ENCODE results near the gene CASTOR2. TPM values are rescaled to one million over a fixed set of nuclear protein-coding genes. Genes with fewer than 3 reads are reported as not detected.
"Not testable (repeated sequence)": the region's sequence is repeated elsewhere in the genome, so short reads cannot be mapped to it uniquely, and the experiment has no call there.

Gene CASTOR2
- total and polyA plus RNA-seq, 7 experiments from 2014 or later, result 0.46 to 5.1 (median 3.3) TPM

DNA sequence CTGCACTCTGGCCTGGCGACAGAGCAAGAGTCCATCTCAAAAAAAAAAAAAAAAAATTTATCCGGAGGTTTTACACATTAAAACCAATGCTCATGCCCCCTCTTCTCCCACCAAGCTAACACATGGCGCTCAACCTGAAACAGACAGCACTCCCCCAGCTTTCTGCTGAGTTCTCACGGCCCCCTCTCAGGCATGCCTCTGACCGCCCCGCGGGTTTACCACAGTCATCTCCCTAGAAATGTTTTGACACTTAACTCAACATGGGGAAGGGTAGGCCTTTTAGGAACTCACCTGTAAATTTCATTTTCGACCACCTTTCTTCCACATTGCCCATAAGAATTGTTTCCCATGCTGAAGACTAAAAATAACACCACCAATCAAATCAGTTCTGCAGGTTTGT lies 99.8 kb downstream of the CASTOR2 start:
- Histone ChIP-seq H3K4me3 (ENCODE audit: low read length) (no peak overlapping the region), H3K9me3 (ENCODE audit: control insufficient read depth in 2 of 3, low read length in 3 of 3) (no peaks in the 10 kb centered on the region), H3K27me3 (ENCODE audit: control insufficient read depth in 2 of 2, insufficient read depth in 2 of 2, low read length in 2 of 2) (no peaks in the 10 kb centered on the region), H3K4me1 (ENCODE audit: control insufficient read depth in 2 of 2, insufficient read depth in 2 of 2, low read length in 2 of 2) (no peaks in the 10 kb centered on the region), H3K27ac (ENCODE audit: low read depth, low read length) (no peak overlapping the region), H3K36me3 (ENCODE audit: control insufficient read depth in 2 of 3, insufficient read depth in 3 of 3, low read length in 3 of 3) (peaks cover 8 to 81% (median 25%) of the 10 kb centered on the region in 3 experiments)
- Mint-ChIP-seq H3K4me1 (peaks cover 0 to 6% (median 0%) of the 10 kb centered on the region in 7 donors), H3K36me3 (peaks cover 5 to 38% (median 18%) of the 10 kb centered on the region in 5 donors), H3K4me3 (no peak overlapping the region), H3K9me3 (no peaks in the 10 kb centered on the region), H3K27me3 (no peaks in the 10 kb centered on the region), H3K27ac (no peak overlapping the region)
- ChIA-PET POLR2A (no interaction called here), CTCF (no interaction called here)
- DNase-seq (no peak), ATAC-seq (no peak)
- intact Hi-C loops (cut with micrococcal nuclease), result no loop called here

DNA sequence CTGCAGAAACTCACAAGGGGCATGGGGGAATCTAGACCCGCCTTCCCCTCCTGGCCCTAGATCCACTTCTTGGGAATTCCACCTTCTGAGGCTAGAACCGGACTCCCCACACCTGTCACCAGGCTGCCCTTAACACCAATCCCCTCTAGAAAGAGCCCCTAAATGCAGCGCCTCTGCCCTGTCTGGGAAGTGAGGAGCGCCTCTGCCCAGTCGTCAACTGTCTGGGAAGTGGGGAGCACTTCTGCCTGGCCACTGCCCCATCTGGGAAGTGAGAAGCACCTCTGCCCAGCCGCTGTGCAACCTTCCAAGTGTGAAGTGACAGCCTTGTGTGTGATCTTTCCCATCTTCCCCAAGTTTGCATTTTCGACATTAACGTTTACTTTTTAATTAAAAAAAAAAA lies 100.3 kb downstream of the CASTOR2 start:
- POLR2A ChIA-PET, result no interaction called here
- intact Hi-C loops (cut with micrococcal nuclease), result no loop called here

DNA sequence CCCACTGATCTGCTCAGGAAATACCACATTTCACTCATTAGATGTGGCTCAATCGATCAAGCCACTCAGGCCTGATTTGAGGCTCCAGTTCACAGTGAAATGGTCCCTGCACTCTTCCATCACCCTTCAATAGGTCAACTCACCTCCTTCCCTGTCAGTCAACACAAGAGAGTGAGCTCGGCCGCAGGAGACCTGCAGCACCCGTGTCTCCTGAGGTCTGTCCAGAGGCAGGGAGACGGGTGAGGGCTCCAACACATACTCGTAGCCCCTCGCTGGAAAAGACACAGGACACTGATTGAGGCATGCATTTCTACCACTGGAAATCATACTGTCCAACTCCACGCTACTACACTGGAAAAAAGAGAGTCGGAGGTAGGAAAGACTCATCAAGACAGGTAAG lies 102.0 kb downstream of the CASTOR2 start:
- ChIA-PET POLR2A (no interaction called here), CTCF (no interaction called here)
- H3K4me1 Mint-ChIP-seq, result peaks cover 0 to 3% (median 1%) of the 10 kb centered on the region in 7 donors
- ATAC-seq (no peak), DNase-seq (no peak)
- H3K4me3 Mint-ChIP-seq, result no peak overlapping the region
- Histone ChIP-seq H3K27ac (ENCODE audit: low read depth, low read length) (no peak overlapping the region), H3K4me1 (ENCODE audit: control insufficient read depth in 2 of 2, insufficient read depth in 2 of 2, low read length in 2 of 2) (no peaks in the 10 kb centered on the region), H3K9me3 (ENCODE audit: control insufficient read depth in 2 of 3, low read length in 3 of 3) (no peaks in the 10 kb centered on the region), H3K36me3 (ENCODE audit: control insufficient read depth in 2 of 3, insufficient read depth in 3 of 3, low read length in 3 of 3) (peaks cover 8 to 76% (median 23%) of the 10 kb centered on the region in 3 experiments), H3K27me3 (ENCODE audit: control insufficient read depth in 2 of 2, insufficient read depth in 2 of 2, low read length in 2 of 2) (no peaks in the 10 kb centered on the region), H3K4me3 (ENCODE audit: low read length) (no peak overlapping the region)
- intact Hi-C loops (cut with micrococcal nuclease), result no loop called here
- H3K9me3 Mint-ChIP-seq, result no peaks in the 10 kb centered on the region
- peaks cover 2 to 40% (median 19%) of the 10 kb centered on the region in 5 donors for H3K36me3 Mint-ChIP-seq
- H3K27me3 Mint-ChIP-seq, result no peaks in the 10 kb centered on the region
- no peak overlapping the region for H3K27ac Mint-ChIP-seq

More for the DNA sequence above, 100.3 kb downstream of the CASTOR2 start:
- H3K4me1 Mint-ChIP-seq, result peaks cover 0 to 6% (median 0%) of the 10 kb centered on the region in 7 donors
- Histone ChIP-seq H3K4me1 (ENCODE audit: control insufficient read depth in 2 of 2, insufficient read depth in 2 of 2, low read length in 2 of 2) (no peaks in the 10 kb centered on the region), H3K27me3 (ENCODE audit: control insufficient read depth in 2 of 2, insufficient read depth in 2 of 2, low read length in 2 of 2) (no peaks in the 10 kb centered on the region), H3K36me3 (ENCODE audit: control insufficient read depth in 2 of 3, insufficient read depth in 3 of 3, low read length in 3 of 3) (peaks cover 8 to 81% (median 28%) of the 10 kb centered on the region in 3 experiments), H3K9me3 (ENCODE audit: control insufficient read depth in 2 of 3, low read length in 3 of 3) (no peaks in the 10 kb centered on the region), H3K4me3 (ENCODE audit: low read length) (no peak overlapping the region), H3K27ac (ENCODE audit: low read depth, low read length) (no peak overlapping the region)
- DNase-seq (no peak), ATAC-seq (no peak)
- no peak overlapping the region for H3K4me3 Mint-ChIP-seq
- peaks cover 5 to 42% (median 20%) of the 10 kb centered on the region in 5 donors for H3K36me3 Mint-ChIP-seq
- CTCF ChIA-PET, result no interaction called here
- no peak overlapping the region for H3K27ac Mint-ChIP-seq
- H3K27me3 Mint-ChIP-seq, result no peaks in the 10 kb centered on the region
- no peaks in the 10 kb centered on the region for H3K9me3 Mint-ChIP-seq

DNA sequence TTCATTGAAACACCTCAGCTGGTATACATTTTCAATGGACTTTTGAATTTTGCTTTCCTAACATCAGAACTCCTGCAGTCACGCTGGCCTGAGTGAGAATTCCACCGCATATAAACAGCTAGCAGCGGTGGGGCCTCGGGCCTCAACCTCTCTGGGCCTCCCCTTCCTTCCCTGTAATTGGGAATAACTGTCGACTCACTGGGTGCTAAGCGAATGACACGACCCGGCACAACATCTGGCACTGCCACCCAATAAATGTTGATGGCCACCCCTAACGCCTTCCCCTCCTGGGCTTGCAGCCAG lies 108.4 kb downstream of the CASTOR2 start:
- H3K4me3 ChIP-seq (ENCODE audit: low read length), result peak overlapping the region; percentile 69
- intact Hi-C loops (cut with micrococcal nuclease), result loop anchor here in 1 of 2 donors (5.0 kb wide), 2 partner anchors 454 to 804 kb away; partner anchors contain the start of gene RHBDD2
- peaks cover 0 to 14% (median 5%) of the 10 kb centered on the region in 5 donors for H3K36me3 Mint-ChIP-seq
- H3K27me3 Mint-ChIP-seq, result no peaks in the 10 kb centered on the region
- H3K27ac Mint-ChIP-seq, result peak overlapping the region; percentile 92 to 98 (median 94)
- DNase-seq (peak in 2 of 9 donors; percentile 5 to 12), ATAC-seq (no peak)
- H3K9me3 ChIP-seq (ENCODE audit: control insufficient read depth in 2 of 3, low read length in 3 of 3), result no peaks in the 10 kb centered on the region
- H3K27ac ChIP-seq (ENCODE audit: low read depth, low read length), result peak overlapping the region; percentile 86
- POLR2A ChIA-PET, result interaction anchor here (0.5 to 1.4 kb wide), 4 partner anchors 11 to 975 kb away, joined by 3 to 4 read pairs (median 3); partner anchors contain the start of genes MDH2, POR and STYXL1
- peaks cover 0 to 23% (median 5%) of the 10 kb centered on the region in 3 experiments for H3K36me3 ChIP-seq (ENCODE audit: control insufficient read depth in 2 of 3, insufficient read depth in 3 of 3, low read length in 3 of 3)
- CTCF ChIA-PET, result interaction anchor here (0.7 to 0.9 kb wide), 2 partner anchors 448 to 688 kb away, joined by 3 to 5 read pairs; no protein-coding TSS in a partner anchor
- H3K4me1 Mint-ChIP-seq, result peaks cover 0 to 15% (median 9%) of the 10 kb centered on the region in 7 donors
- peaks cover 4 to 7% of the 10 kb centered on the region in 2 donors for H3K4me1 ChIP-seq (ENCODE audit: control insufficient read depth in 2 of 2, insufficient read depth in 2 of 2, low read length in 2 of 2)
- no peaks in the 10 kb centered on the region for H3K27me3 ChIP-seq (ENCODE audit: control insufficient read depth in 2 of 2, insufficient read depth in 2 of 2, low read length in 2 of 2)
- H3K9me3 Mint-ChIP-seq, result no peaks in the 10 kb centered on the region
- peak overlapping the region; percentile 89 to 95 (median 92) for H3K4me3 Mint-ChIP-seq

DNA sequence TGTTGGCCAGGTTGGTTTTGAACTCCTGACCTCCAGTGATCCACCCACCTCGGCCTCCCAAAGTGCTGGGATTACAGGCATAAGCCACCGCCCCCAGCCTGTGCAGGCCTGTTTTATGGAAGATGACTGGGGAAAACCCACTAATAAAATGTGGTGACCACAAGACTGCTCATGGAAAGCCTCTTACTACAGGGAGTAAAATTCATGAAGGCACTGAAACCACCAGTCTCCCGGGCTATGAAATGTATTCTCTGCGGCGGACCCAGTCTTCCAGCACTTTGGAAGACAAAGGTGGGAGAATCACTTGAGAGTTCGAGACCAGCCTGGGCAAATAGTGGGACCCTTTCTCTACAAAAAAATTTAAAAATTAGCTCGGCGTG lies 109.7 kb downstream of the CASTOR2 start:
- Histone ChIP-seq H3K4me3 (ENCODE audit: low read length) (peak overlapping the region; percentile 69), H3K36me3 (ENCODE audit: control insufficient read depth in 2 of 3, insufficient read depth in 3 of 3, low read length in 3 of 3) (peaks cover 0 to 16% (median 5%) of the 10 kb centered on the region in 3 experiments), H3K27ac (ENCODE audit: low read depth, low read length) (peak overlapping the region; percentile 86)
- H3K36me3 Mint-ChIP-seq, result peaks cover 0 to 12% (median 5%) of the 10 kb centered on the region in 5 donors
- intact Hi-C loops (cut with micrococcal nuclease), result loop anchor here in 1 of 2 donors (5.0 kb wide), 2 partner anchors 453 to 803 kb away; partner anchors contain the start of gene RHBDD2
- H3K27me3 ChIP-seq (ENCODE audit: control insufficient read depth in 2 of 2, insufficient read depth in 2 of 2, low read length in 2 of 2); CTCF ChIA-PET; H3K9me3 Mint-ChIP-seq; ATAC-seq; H3K9me3 ChIP-seq (ENCODE audit: control insufficient read depth in 2 of 3, low read length in 3 of 3); H3K4me1 ChIP-seq (ENCODE audit: control insufficient read depth in 2 of 2, insufficient read depth in 2 of 2, low read length in 2 of 2); DNase-seq; H3K27me3 Mint-ChIP-seq: not testable (repeated sequence)
- POLR2A ChIA-PET, result interaction anchor here (1.4 kb wide), 1 partner anchor 840 kb away, joined by 4 read pairs; the partner anchor contains the start of gene POR
- peak overlapping the region; percentile 90 to 97 (median 94) for H3K27ac Mint-ChIP-seq
- H3K4me3 Mint-ChIP-seq, result peak overlapping the region; percentile 91 to 99 (median 94)
- peaks cover 0 to 15% (median 9%) of the 10 kb centered on the region in 7 donors for H3K4me1 Mint-ChIP-seq

Other genes with a start within 250 kb of the CASTOR2 start
- 10 to 100 TPM in 2 of 5 experiments, 1 to 10 TPM in 2, under 1 TPM in 1; 0.92 to 70.1 (median 7.7) TPM for gene NCF1, start 190.7 kb upstream of the CASTOR2 start, total RNA-seq
- gene NCF1, start 190.7 kb upstream of the CASTOR2 start, polyA plus RNA-seq, result 1 to 10 TPM; 9.0 to 10.0 TPM
- gene GTF2IRD2, start 113.1 kb upstream of the CASTOR2 start, total RNA-seq, result 10 to 100 TPM; 16.6 to 44.1 (median 23.1) TPM
- 10 to 100 TPM; 12.1 to 16.3 TPM for gene GTF2IRD2, start 113.1 kb upstream of the CASTOR2 start, polyA plus RNA-seq
- gene RCC1L, start 109.1 kb downstream of the CASTOR2 start, total RNA-seq, result 10 to 100 TPM; 23.3 to 43.6 (median 28.3) TPM
- 10 to 100 TPM; 33.6 to 43.8 TPM for gene RCC1L, start 109.1 kb downstream of the CASTOR2 start, polyA plus RNA-seq
- gene GTF2IRD2B, start 127.9 kb downstream of the CASTOR2 start, total RNA-seq, result 10 to 100 TPM; 25.3 to 87.3 (median 55.0) TPM
- 10 to 100 TPM; 27.8 to 36.1 TPM for gene GTF2IRD2B, start 127.9 kb downstream of the CASTOR2 start, polyA plus RNA-seq